Uterus (tissue), 2 donors: ENCODE data around the gene PGLYRP2.

Experiments used
- CTCF ChIP-seq, 4 experiments: fragments of 200-600 bp in 2 of 4; fragments of 450-650 bp in 2 of 4; sonication (generic) in 2 of 4; IDR thresholded peaks; one replicate each; pipeline ENCODE4 v1.5.1; 2016 to 2019; ENCODE audit warnings: antibody characterized with exemption in 4 of 4, mild to moderate bottlenecking in 2 of 4, moderate library complexity in 1 of 4
- POLR2A ChIP-seq, 2 donors: fragments of 450-650 bp; IDR thresholded peaks; one replicate each; pipeline ENCODE4 v1.6.1; 2016; ENCODE audit warnings: antibody characterized with exemption in 2 of 2, mild to moderate bottlenecking in 1 of 2, moderate library complexity in 1 of 2

GRCh38 chr19:15442142-15442920 lies 37.0 kb downstream of the PGLYRP2 start:
- TF ChIP-seq CTCF (IDR thresholded peaks at IDR 0.05) (no peak), POLR2A (IDR thresholded peaks at IDR 0.05) (no peak)
